ENCODE results near the gene FOXD2.

FOXD2 gene

GRCh38 chr1:47471163-47471562, 33.3 kb downstream of the FOXD2 start:
- TF ChIP-seq FOXP2 (optimal IDR thresholded peaks at IDR 0.05; ENCODE audit: borderline replicate concordance, extremely low read depth, extremely low read length, insufficient read depth), result no peak
- no peak for TF ChIP-seq SIN3A (IDR thresholded peaks at IDR 0.05; ENCODE audit: borderline replicate concordance, insufficient read depth, low read length)
- TF ChIP-seq REST (IDR thresholded peaks at IDR 0.05; ENCODE audit: insufficient read depth in 1 of 2, low read depth in 2 of 2, low read length in 2 of 2), result no peak
- no peak for TF ChIP-seq POLR2AphosphoS5 (IDR thresholded peaks at IDR 0.05; ENCODE audit: low read depth, low read length)
- no peak for TF ChIP-seq TAF1 (IDR thresholded peaks at IDR 0.05; ENCODE audit: borderline replicate concordance, insufficient read depth, low read length)

- TF ChIP-seq FOXP2 (optimal IDR thresholded peaks at IDR 0.05; ENCODE audit: borderline replicate concordance, extremely low read depth, extremely low read length, insufficient read depth) (no peak), REST (IDR thresholded peaks at IDR 0.05; ENCODE audit: insufficient read depth in 1 of 2, low read depth in 2 of 2, low read length in 2 of 2) (no peak), TAF1 (IDR thresholded peaks at IDR 0.05; ENCODE audit: borderline replicate concordance, insufficient read depth, low read length) (no peak), POLR2AphosphoS5 (IDR thresholded peaks at IDR 0.05; ENCODE audit: low read depth, low read length) (no peak), SIN3A (IDR thresholded peaks at IDR 0.05; ENCODE audit: borderline replicate concordance, insufficient read depth, low read length) (no peak)
Observed at GRCh38 chr1:47474278-47475193, 36.7 kb downstream of the FOXD2 start.

- TF ChIP-seq FOXP2 (optimal IDR thresholded peaks at IDR 0.05; ENCODE audit: borderline replicate concordance, extremely low read depth, extremely low read length, insufficient read depth), result no peak
- no peak for TF ChIP-seq TAF1 (IDR thresholded peaks at IDR 0.05; ENCODE audit: borderline replicate concordance, insufficient read depth, low read length)
- no peak for TF ChIP-seq POLR2AphosphoS5 (IDR thresholded peaks at IDR 0.05; ENCODE audit: low read depth, low read length)
- TF ChIP-seq SIN3A (IDR thresholded peaks at IDR 0.05; ENCODE audit: borderline replicate concordance, insufficient read depth, low read length), result no peak
- TF ChIP-seq REST (IDR thresholded peaks at IDR 0.05; ENCODE audit: insufficient read depth in 1 of 2, low read depth in 2 of 2, low read length in 2 of 2), result no peak
Observed at GRCh38 chr1:47477595-47478080, 39.8 kb downstream of the FOXD2 start.

- no peak for TF ChIP-seq SIN3A (IDR thresholded peaks at IDR 0.05; ENCODE audit: borderline replicate concordance, insufficient read depth, low read length)
- no peak for TF ChIP-seq REST (IDR thresholded peaks at IDR 0.05; ENCODE audit: insufficient read depth in 1 of 2, low read depth in 2 of 2, low read length in 2 of 2)
- TF ChIP-seq TAF1 (IDR thresholded peaks at IDR 0.05; ENCODE audit: borderline replicate concordance, insufficient read depth, low read length), result no peak
- TF ChIP-seq FOXP2 (optimal IDR thresholded peaks at IDR 0.05; ENCODE audit: borderline replicate concordance, extremely low read depth, extremely low read length, insufficient read depth), result no peak
- TF ChIP-seq POLR2AphosphoS5 (IDR thresholded peaks at IDR 0.05; ENCODE audit: low read depth, low read length), result no peak
Observed at GRCh38 chr1:47478090-47478489, 40.2 kb downstream of the FOXD2 start.

Data from PFSK-1 (cell line).